H1 (cell line): ENCODE results near the gene ADAMTS17. TPM values are rescaled to one million over a fixed set of nuclear protein-coding genes. Genes with fewer than 3 reads are reported as not detected.

Source experiments
- CTCF ChIA-PET: fragments of 300-600 bp; sonication (Branson Sonifier 250); formaldehyde crosslinking; loops from one replicate; lab custom pipeline; 2021; ENCODE audit not compliant: partially characterized antibody; lab: Charles Lee
- POLR2A ChIA-PET: fragments of 300-600 bp; sonication (Branson Sonifier 250); formaldehyde crosslinking; loops from one replicate; lab custom pipeline; 2021; ENCODE audit warnings: inconsistent platforms; ENCODE audit not compliant: partially characterized antibody; lab: Charles Lee
- DNase-seq, 2 experiments: peaks; one replicate each; pipeline versions ENCODE4 v3.0.0 to v3.0.0-alpha.2; 2010 to 2022; ENCODE audit warnings: low spot score in 2 of 2, low read depth in 1 of 2, mixed read lengths in 1 of 2
- FAIRE-seq: peaks from 2 replicates; lab custom pipeline; 2011; peaks lifted over from hg19 to GRCh38; lab: Jason Lieb, UNC
- H2AFZ ChIP-seq: 2 replicates; pipeline ENCODE4 v1.8.1; 2012; ENCODE audit warnings: low read length, inconsistent platforms
- H2AK5ac ChIP-seq: 2 replicates; pipeline ENCODE4 v1.6.1; 2013; ENCODE audit warnings: low read depth, low read length
- H2BK120ac ChIP-seq: replicated peaks from 2 replicates; pipeline ENCODE3; 2013; ENCODE audit warnings: low read depth, low read length, inconsistent platforms
- H2BK12ac ChIP-seq: 2 replicates; pipeline ENCODE4 v1.6.1; 2013; ENCODE audit warnings: low read depth, low read length
- H2BK15ac ChIP-seq: 2 replicates; pipeline ENCODE4 v1.6.1; 2013; ENCODE audit warnings: low read length
- H2BK20ac ChIP-seq: 2 replicates; pipeline ENCODE4 v1.6.1; 2013; ENCODE audit warnings: low read length
- H2BK5ac ChIP-seq: 2 replicates; pipeline ENCODE4 v1.6.1; 2013; ENCODE audit warnings: low read depth, low read length
- H3K14ac ChIP-seq: 2 replicates; pipeline ENCODE4 v1.6.1; 2013; ENCODE audit warnings: inconsistent platforms; ENCODE audit not compliant: insufficient read length
- H3K18ac ChIP-seq: 2 replicates; pipeline ENCODE4 v1.6.1; 2013; ENCODE audit warnings: low read length; ENCODE audit errors: extremely low read depth
- H3K23ac ChIP-seq: 2 replicates; pipeline ENCODE4 v1.6.1; 2013; ENCODE audit warnings: inconsistent platforms; ENCODE audit not compliant: insufficient read length
- H3K23me2 ChIP-seq: 2 replicates; pipeline ENCODE4 v1.6.1; 2013; ENCODE audit warnings: low read depth, low read length
- H3K27ac ChIP-seq: 2 replicates; pipeline ENCODE4 v1.6.1; 2011; ENCODE audit warnings: low read depth, low read length, inconsistent platforms
- H3K27me3 ChIP-seq, 4 experiments: replicated peaks in 1 of 4; 1 replicate in 1 of 4; 2 replicates in 3 of 4; pipeline versions ENCODE4 v1.6.1 to v1.8.1; 2011 to 2013; ENCODE audit warnings: low read length in 3 of 4, mild to moderate bottlenecking in 3 of 4, inconsistent platforms in 2 of 4, mixed read lengths in 2 of 4, moderate library complexity in 1 of 4; ENCODE audit not compliant: control insufficient read depth in 3 of 4, insufficient read depth in 3 of 4; ENCODE audit errors: extremely low read depth in 1 of 4
- H3K36me3 ChIP-seq, 4 experiments: 2 replicates each; pipeline versions ENCODE4 v1.6.1 to v1.8.1; 2011 to 2013; ENCODE audit warnings: mild to moderate bottlenecking in 4 of 4, low read length in 3 of 4, moderate library complexity in 2 of 4, control low read depth in 1 of 4, inconsistent platforms in 1 of 4; ENCODE audit not compliant: insufficient read depth in 4 of 4, control insufficient read depth in 2 of 4
- H3K4ac ChIP-seq: replicated peaks from 2 replicates; pipeline ENCODE3; 2013; ENCODE audit warnings: low read length, low read depth, mixed read lengths, inconsistent platforms; ENCODE audit not compliant: insufficient read length
- H3K4me1 ChIP-seq, 4 experiments: replicated peaks in 1 of 4; 1 replicate in 1 of 4; 2 replicates in 3 of 4; pipeline versions ENCODE4 v1.6.1 to v1.8.1; 2011 to 2013; ENCODE audit warnings: low read length in 3 of 4, inconsistent platforms in 2 of 4, mixed read lengths in 1 of 4; ENCODE audit not compliant: insufficient read depth in 4 of 4, control insufficient read depth in 3 of 4
- H3K4me2 ChIP-seq, 2 experiments: 2 replicates each; pipeline versions ENCODE4 v1.6.1 to v1.8.1; 2011 to 2013; ENCODE audit warnings: low read depth in 2 of 2, low read length in 2 of 2, control low read depth in 1 of 2, inconsistent platforms in 1 of 2, mild to moderate bottlenecking in 1 of 2; ENCODE audit not compliant: insufficient read depth in 1 of 2
- H3K4me3 ChIP-seq, 4 experiments: fragments of 200-600, 300-600 bp in 1 of 4; sonication (generic), shearing (Covaris generic), sonication (Bioruptor Twin) in 1 of 4; 2 replicates each; pipeline versions ENCODE4 v1.5.1 to v1.8.1; 2011 to 2016; ENCODE audit warnings: low read length in 4 of 4, low read depth in 3 of 4, control low read depth in 2 of 4, inconsistent platforms in 2 of 4, mild to moderate bottlenecking in 2 of 4, mixed read lengths in 1 of 4, moderate library complexity in 1 of 4; ENCODE audit not compliant: insufficient read depth in 2 of 4; ENCODE audit errors: extremely low read depth in 1 of 4
- H3K56ac ChIP-seq: replicated peaks from 2 replicates; pipeline ENCODE3; 2013; ENCODE audit warnings: low read depth, mild to moderate bottlenecking, mixed read lengths, low read length, inconsistent platforms; ENCODE audit not compliant: insufficient read length
- H3K79me1 ChIP-seq: 2 replicates; pipeline ENCODE4 v1.6.1; 2013; ENCODE audit warnings: low read depth, low read length, control low read depth
- H3K79me2 ChIP-seq, 2 experiments: 2 replicates each; pipeline versions ENCODE4 v1.6.1 to v1.8.1; 2012 to 2013; ENCODE audit warnings: low read length in 2 of 2, mild to moderate bottlenecking in 2 of 2, inconsistent platforms in 1 of 2; ENCODE audit not compliant: insufficient read depth in 2 of 2, control insufficient read depth in 1 of 2
- H3K9ac ChIP-seq, 4 experiments: replicated peaks in 1 of 4; 1 replicate in 1 of 4; 2 replicates in 3 of 4; pipeline versions ENCODE4 v1.6.1 to v1.8.1; 2011 to 2013; ENCODE audit warnings: low read depth in 3 of 4, low read length in 3 of 4, control low read depth in 2 of 4, mild to moderate bottlenecking in 2 of 4, moderate library complexity in 2 of 4, inconsistent platforms in 1 of 4; ENCODE audit errors: extremely low read depth in 1 of 4
- H3K9me3 ChIP-seq, 2 experiments: 2 replicates each; pipeline versions ENCODE4 v1.6.1 to v1.8.1; 2012 to 2013; ENCODE audit warnings: mild to moderate bottlenecking in 2 of 2, moderate library complexity in 2 of 2, control low read depth in 1 of 2, inconsistent platforms in 1 of 2, low read depth in 1 of 2, low read length in 1 of 2, mixed read lengths in 1 of 2; ENCODE audit not compliant: insufficient read depth in 2 of 2
- H4K20me1 ChIP-seq, 2 experiments: replicated peaks in 1 of 2; 2 replicates each; pipeline versions ENCODE3 to v1.8.1; 2011 to 2013; ENCODE audit warnings: inconsistent platforms in 2 of 2, low read length in 2 of 2, mild to moderate bottlenecking in 1 of 2; ENCODE audit not compliant: insufficient read depth in 2 of 2, control insufficient read depth in 1 of 2
- H4K5ac ChIP-seq: 2 replicates; pipeline ENCODE4 v1.6.1; 2013; ENCODE audit warnings: low read length, low read depth, mixed read lengths, inconsistent platforms; ENCODE audit not compliant: insufficient read length
- H4K8ac ChIP-seq: 2 replicates; pipeline ENCODE4 v1.8.0; 2013; ENCODE audit warnings: mild to moderate bottlenecking, moderate library complexity, low read length, inconsistent platforms; ENCODE audit not compliant: insufficient read depth; ENCODE audit errors: extremely low read depth
- H4K91ac ChIP-seq: replicated peaks from 2 replicates; pipeline ENCODE3; 2013; ENCODE audit warnings: low read length, mixed read lengths, inconsistent platforms; ENCODE audit not compliant: insufficient read length
- CHD1 ChIP-seq: IDR thresholded peaks from 2 replicates; pipeline ENCODE4 v1.6.1; 2012; ENCODE audit warnings: low read depth, low read length, improper control_type of control experiment
- EGR1 ChIP-seq: IDR thresholded peaks from 2 replicates; pipeline ENCODE4 v1.6.1; 2011; ENCODE audit warnings: low read depth, low read length, borderline replicate concordance
- EP300 ChIP-seq, 2 experiments: IDR thresholded peaks; 1 replicate in 1 of 2; 2 replicates in 1 of 2; pipeline ENCODE4 v1.6.1; 2011 to 2012; ENCODE audit warnings: low read depth in 2 of 2, low read length in 2 of 2, mild to moderate bottlenecking in 2 of 2, borderline replicate concordance in 1 of 2, inconsistent platforms in 1 of 2, moderate library complexity in 1 of 2
- EZH2 ChIP-seq: fragments of 200-600 bp; sonication (generic); IDR thresholded peaks from 2 replicates; pipeline ENCODE4 v1.7.1; 2012; ENCODE audit warnings: low read depth, mild to moderate bottlenecking, moderate library complexity, low read length, inconsistent platforms; ENCODE audit not compliant: severe bottlenecking
- GTF2F1 ChIP-seq: IDR thresholded peaks from 2 replicates; pipeline ENCODE4 v1.6.1; 2012; ENCODE audit warnings: low read depth, low read length, improper control_type of control experiment, borderline replicate concordance
- HDAC6 ChIP-seq: IDR thresholded peaks from one replicate; pipeline ENCODE4 v1.7.1; 2012; ENCODE audit warnings: low read depth, mild to moderate bottlenecking, inconsistent platforms, low read length, moderate library complexity
- KDM1A ChIP-seq: fragments of 200-600, 300-600 bp; sonication (generic); IDR thresholded peaks from 2 replicates; pipeline ENCODE4 v1.7.1; 2016; ENCODE audit warnings: mild to moderate bottlenecking, low read length, borderline replicate concordance
- KDM4A ChIP-seq: IDR thresholded peaks from one replicate; pipeline ENCODE4 v1.7.1; 2012; ENCODE audit warnings: low read depth, mild to moderate bottlenecking, moderate library complexity, low read length, inconsistent platforms; ENCODE audit not compliant: severe bottlenecking
- SAP30 ChIP-seq: fragments of 300-600 bp; sonication (generic); IDR thresholded peaks from 2 replicates; pipeline ENCODE4 v1.7.1; 2012; ENCODE audit warnings: low read length, moderate library complexity, mild to moderate bottlenecking, inconsistent platforms; ENCODE audit not compliant: insufficient read depth, insufficient replicate concordance
- SUZ12 ChIP-seq: fragments of 200-600 bp; sonication (generic); IDR thresholded peaks from 2 replicates; pipeline ENCODE4 v1.6.1; 2012; ENCODE audit warnings: mild to moderate bottlenecking, inconsistent platforms, low read length, moderate library complexity, mixed read lengths
- USF2 ChIP-seq: IDR thresholded peaks from 2 replicates; pipeline ENCODE4 v1.6.1; 2011; ENCODE audit warnings: low read length, improper control_type of control experiment
- WGBS, 2 experiments: shearing (Covaris generic) in 1 of 2; methylation state at CpG; one replicate each; pipeline versions ENCODE4 v1.1.6 to v1.1.7; 2013 to 2015; ENCODE audit warnings: low lambda C conversion rate in 2 of 2, mixed read lengths in 2 of 2, inconsistent platforms in 1 of 2, low coverage in 1 of 2, missing lambda C conversion rate in 1 of 2; ENCODE audit not compliant: insufficient replicate concordance in 2 of 2, insufficient coverage in 1 of 2, insufficient read length in 1 of 2; ENCODE audit errors: extremely low coverage in 1 of 2, missing lambda C conversion rate in 1 of 2; 5-methylcytosine and 5-hydroxymethylcytosine counted together
- polyA plus RNA-seq, 7 experiments: library from polyadenylated mRNA; depleted of rRNA in 3 of 7; stranded (reverse) in 5 of 7; unstranded in 2 of 7; fragments of >200 nt in 5 of 7; fragments of 200-250 nt in 2 of 7; gene quantifications; 1 replicate in 5 of 7; 2 replicates in 1 of 7; 4 replicates in 1 of 7; pipeline versions ENCODE4 v1.2.1 to v1.2.3, GENCODE V29; 2011 to 2013; ENCODE audit warnings: missing spikeins in 2 of 7, mixed read lengths in 2 of 7
- total RNA-seq: library from RNA; stranded (reverse); fragmentation: NEBNext Ultra II Directional; extraction: Animal tissue kit (Norgen Biotek cat#: 25700); gene quantifications from 2 replicates; pipeline ENCODE4 v1.2.1, GENCODE V29; 2021

Gene ADAMTS17
- total and polyA plus RNA-seq, 2 of the 8 experiments (the other 6 are each of a cell fraction or from before 2014, with no cell fraction given): 0.51 to 1.7 TPM

- H3K23ac ChIP-seq: no peak overlapping the region
- no peaks in the 10 kb centered on the region for H3K27me3 ChIP-seq
- no peak overlapping the region for H2BK5ac ChIP-seq
- H3K4ac ChIP-seq: no peak overlapping the region
- no peak overlapping the region for H4K91ac ChIP-seq
- no peaks in the 10 kb centered on the region for H3K79me2 ChIP-seq
- no peak for FAIRE-seq
- 92% methylated on average over 13 of the region's 13 CpGs; no CpG with 5 or more reads in 1 of the 2 experiments for WGBS, 2 experiments
- H2BK15ac ChIP-seq: no peak overlapping the region
- H2BK12ac ChIP-seq: no peak overlapping the region
- ChIA-PET CTCF (interaction anchor here (1.0 to 1.3 kb wide), 4 partner anchors 12 to 125 kb away, joined by 3 read pairs; no protein-coding TSS in a partner anchor), POLR2A (no interaction called here)
- H3K23me2 ChIP-seq: no peaks in the 10 kb centered on the region
- no peaks in the 10 kb centered on the region for H3K79me1 ChIP-seq
- no peaks in the 10 kb centered on the region for H3K9me3 ChIP-seq
- peaks cover 0 to 3% (median 1%) of the 10 kb centered on the region in 4 experiments; a peak in 2 of 7 replicates for H3K4me1 ChIP-seq
- H2AK5ac ChIP-seq: no peak overlapping the region
- H3K36me3 ChIP-seq: no peaks in the 10 kb centered on the region
- no peak overlapping the region for H3K18ac ChIP-seq
- no peak overlapping the region for H3K56ac ChIP-seq
- no peak overlapping the region for H2BK20ac ChIP-seq
- no peak overlapping the region for H3K14ac ChIP-seq
- H3K9ac ChIP-seq: no peak overlapping the region
- no peak overlapping the region for H3K27ac ChIP-seq
- no peak overlapping the region for H4K5ac ChIP-seq
- H4K8ac ChIP-seq: no peak overlapping the region
- no peak overlapping the region for H2BK120ac ChIP-seq
- H2AFZ ChIP-seq: no peak overlapping the region
- DNase-seq: no peak
- H3K4me3 ChIP-seq: no peak overlapping the region
- no peaks in the 10 kb centered on the region for H4K20me1 ChIP-seq
- H3K4me2 ChIP-seq: no peak overlapping the region
- TF ChIP-seq HDAC6 (no peak), EP300 (IDR thresholded peaks at IDR 0.05; ENCODE audit: borderline replicate concordance in 1 of 2, low read depth in 2 of 2, low read length in 2 of 2) (no peak), EZH2 (no peak), USF2 (no peak), SAP30 (no peak), EGR1 (no peak), KDM1A (no peak), SUZ12 (no peak), CHD1 (no peak), KDM4A (no peak), GTF2F1 (no peak)
These were observed 126.5 kb downstream of the ADAMTS17 start for GRCh38 chr15:100215031-100215842.
